AG10803 (cell line): ENCODE data around the gene ISL2.
A peak's percentile ranks its signal among the peaks of the same experiment; 100 is the strongest.

Source experiments
- DNase-seq: peaks from one replicate; pipeline ENCODE4 v3.0.0; 2010; ENCODE audit warnings: low read depth
- H3K4me3 ChIP-seq: 2 replicates; pipeline ENCODE4 v1.5.1; 2011; ENCODE audit warnings: mild to moderate bottlenecking, low read length, control low read depth
- TF ChIP-seq, protein P1 (sequence below): conservative IDR thresholded peaks from 2 replicates; pipeline ENCODE4 v1.5.1; 2011; ENCODE audit warnings: mild to moderate bottlenecking, low read length, control low read depth, inconsistent platforms

ISL2 gene

GRCh38 chr15:76366714-76367113 lies 30.1 kb downstream of the ISL2 start:
- H3K4me3 ChIP-seq = no peak overlapping the region
- no peak for DNase-seq
- TF ChIP-seq, protein P1, sequence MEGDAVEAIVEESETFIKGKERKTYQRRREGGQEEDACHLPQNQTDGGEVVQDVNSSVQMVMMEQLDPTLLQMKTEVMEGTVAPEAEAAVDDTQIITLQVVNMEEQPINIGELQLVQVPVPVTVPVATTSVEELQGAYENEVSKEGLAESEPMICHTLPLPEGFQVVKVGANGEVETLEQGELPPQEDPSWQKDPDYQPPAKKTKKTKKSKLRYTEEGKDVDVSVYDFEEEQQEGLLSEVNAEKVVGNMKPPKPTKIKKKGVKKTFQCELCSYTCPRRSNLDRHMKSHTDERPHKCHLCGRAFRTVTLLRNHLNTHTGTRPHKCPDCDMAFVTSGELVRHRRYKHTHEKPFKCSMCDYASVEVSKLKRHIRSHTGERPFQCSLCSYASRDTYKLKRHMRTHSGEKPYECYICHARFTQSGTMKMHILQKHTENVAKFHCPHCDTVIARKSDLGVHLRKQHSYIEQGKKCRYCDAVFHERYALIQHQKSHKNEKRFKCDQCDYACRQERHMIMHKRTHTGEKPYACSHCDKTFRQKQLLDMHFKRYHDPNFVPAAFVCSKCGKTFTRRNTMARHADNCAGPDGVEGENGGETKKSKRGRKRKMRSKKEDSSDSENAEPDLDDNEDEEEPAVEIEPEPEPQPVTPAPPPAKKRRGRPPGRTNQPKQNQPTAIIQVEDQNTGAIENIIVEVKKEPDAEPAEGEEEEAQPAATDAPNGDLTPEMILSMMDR = no peak

DNA sequence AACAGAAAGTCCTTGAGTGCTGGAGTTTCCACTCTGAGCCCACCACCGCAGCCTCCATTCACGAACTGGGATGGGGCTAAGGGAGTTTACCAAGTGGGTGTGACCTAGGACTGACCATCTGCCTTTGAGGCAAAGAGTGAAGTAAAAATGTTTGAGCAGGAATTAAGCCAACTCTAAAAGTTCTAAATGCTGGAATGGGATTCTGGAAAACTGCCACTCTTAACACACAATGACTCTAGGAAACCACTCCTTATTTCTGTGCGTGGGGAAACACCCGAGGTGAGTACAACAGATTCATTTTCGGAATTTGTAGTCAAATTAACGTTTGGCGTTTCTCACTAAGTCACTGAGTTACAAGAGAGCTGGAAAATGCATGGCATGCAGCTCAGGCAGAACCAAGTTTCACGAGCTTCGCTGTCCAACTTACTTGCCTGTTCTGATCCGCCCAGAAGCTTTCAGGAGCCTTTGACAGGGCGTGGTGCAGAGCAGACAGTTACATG lies 31.6 kb downstream of the ISL2 start:
- no peak overlapping the region for H3K4me3 ChIP-seq

GRCh38 chr15:76376029-76376428 lies 39.5 kb downstream of the ISL2 start:
- no peak for DNase-seq
- TF ChIP-seq, protein P1 = no peak
- H3K4me3 ChIP-seq = no peak overlapping the region

More for the DNA sequence above, 31.6 kb downstream of the ISL2 start:
- DNase-seq = peak; percentile 55
- TF ChIP-seq, protein P1 = no peak

DNA sequence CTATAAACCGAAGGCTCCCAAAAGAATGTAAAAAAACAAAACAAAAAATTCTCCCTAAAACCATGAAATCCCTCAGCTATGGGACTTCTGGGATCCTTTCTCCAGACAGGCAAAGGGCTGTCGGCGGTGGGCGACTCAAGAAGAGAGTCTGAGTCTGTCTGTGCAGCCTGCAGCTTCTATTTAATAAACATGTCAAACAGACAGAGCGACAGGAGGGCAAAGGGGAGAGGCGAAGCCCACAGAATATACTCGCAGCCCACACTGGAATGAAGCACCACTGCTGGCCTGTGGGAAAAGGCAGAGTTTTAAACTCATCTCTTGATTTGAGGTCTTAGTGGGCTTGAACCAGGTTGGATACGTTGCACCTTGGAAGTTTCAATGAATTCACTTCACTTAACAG lies 40.2 kb downstream of the ISL2 start:
- no peak overlapping the region for H3K4me3 ChIP-seq

DNA sequence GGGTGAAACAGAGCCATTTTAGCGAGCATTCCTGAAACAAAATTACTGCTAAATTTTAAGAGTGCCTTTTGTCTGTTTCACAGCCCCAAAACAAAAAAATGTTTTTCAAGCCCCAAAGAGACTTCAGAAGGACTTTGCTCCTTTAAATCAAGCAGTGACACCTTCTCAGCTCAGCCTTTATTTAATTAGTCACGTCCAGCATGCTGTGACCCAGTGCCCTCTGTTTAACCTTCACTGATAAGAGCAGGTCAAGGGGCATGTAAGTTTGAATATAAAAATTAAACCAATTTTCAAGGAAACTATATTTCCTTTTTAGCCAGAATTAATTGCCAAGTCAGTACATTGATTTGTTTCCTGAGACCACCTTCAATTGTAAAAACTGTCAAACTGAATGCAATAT lies 40.6 kb downstream of the ISL2 start:
- H3K4me3 ChIP-seq = no peak overlapping the region
- TF ChIP-seq, protein P1 = no peak
- DNase-seq = no peak

More for the DNA sequence above, 40.2 kb downstream of the ISL2 start:
- TF ChIP-seq, protein P1 = no peak
- no peak for DNase-seq

DNA sequence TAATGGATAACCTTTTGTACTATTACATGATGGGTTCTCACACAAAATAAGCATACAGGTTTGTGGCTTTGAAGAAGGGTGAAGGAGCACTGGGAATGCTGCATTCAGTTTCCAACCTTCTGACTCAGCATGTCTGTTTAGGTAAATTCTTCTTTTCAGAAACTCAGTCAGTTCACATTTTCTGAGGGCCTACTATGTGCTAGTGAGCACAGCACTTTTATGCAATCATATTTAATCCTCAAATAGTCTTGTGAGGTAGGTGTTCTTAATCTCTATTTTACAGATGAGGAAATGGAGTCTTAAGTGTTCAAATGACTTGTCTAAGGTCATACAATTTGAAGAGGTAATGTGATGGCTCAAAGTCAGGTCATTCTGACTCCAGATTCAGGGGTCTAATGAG lies 41.2 kb downstream of the ISL2 start:
- TF ChIP-seq, protein P1 = no peak
- H3K4me3 ChIP-seq = no peak overlapping the region
- no peak for DNase-seq

DNA sequence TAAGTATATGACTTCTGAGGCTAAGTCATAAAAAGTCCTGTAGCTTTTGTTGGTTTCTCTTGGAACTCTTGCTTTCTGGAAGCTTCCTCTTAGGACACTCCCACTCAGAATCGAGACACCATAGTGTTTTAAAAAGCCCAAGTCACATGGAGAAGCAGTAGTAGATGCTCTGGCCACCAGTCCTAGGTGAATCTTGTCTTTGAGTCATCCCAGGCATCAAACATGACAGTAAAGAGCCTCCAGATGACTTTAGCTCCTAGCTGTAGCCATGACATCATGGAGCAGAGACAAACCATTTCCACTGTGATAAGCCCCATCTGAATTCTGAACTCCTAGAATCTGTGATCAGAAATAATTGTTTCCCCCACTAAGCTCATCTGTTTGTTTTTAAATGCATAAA lies 42.1 kb downstream of the ISL2 start:
- TF ChIP-seq, protein P1 = no peak
- no peak overlapping the region for H3K4me3 ChIP-seq
- no peak for DNase-seq
